Neural progenitor cell (in vitro differentiated cells): ENCODE measurements around the gene TRIM3.

ENCODE experiments used
- EZH2 ChIP-seq: fragments of 200-600 bp; sonication (generic); IDR thresholded peaks from 2 replicates; pipeline ENCODE4 v1.6.1; 2017; ENCODE audit warnings: antibody characterized with exemption, mild to moderate bottlenecking, moderate library complexity
- TF ChIP-seq, protein P1 (sequence below): fragments of 200-600 bp; sonication (generic); IDR thresholded peaks from 2 replicates; pipeline ENCODE4 v1.5.1; 2017; ENCODE audit warnings: antibody characterized with exemption, mild to moderate bottlenecking

DNA sequence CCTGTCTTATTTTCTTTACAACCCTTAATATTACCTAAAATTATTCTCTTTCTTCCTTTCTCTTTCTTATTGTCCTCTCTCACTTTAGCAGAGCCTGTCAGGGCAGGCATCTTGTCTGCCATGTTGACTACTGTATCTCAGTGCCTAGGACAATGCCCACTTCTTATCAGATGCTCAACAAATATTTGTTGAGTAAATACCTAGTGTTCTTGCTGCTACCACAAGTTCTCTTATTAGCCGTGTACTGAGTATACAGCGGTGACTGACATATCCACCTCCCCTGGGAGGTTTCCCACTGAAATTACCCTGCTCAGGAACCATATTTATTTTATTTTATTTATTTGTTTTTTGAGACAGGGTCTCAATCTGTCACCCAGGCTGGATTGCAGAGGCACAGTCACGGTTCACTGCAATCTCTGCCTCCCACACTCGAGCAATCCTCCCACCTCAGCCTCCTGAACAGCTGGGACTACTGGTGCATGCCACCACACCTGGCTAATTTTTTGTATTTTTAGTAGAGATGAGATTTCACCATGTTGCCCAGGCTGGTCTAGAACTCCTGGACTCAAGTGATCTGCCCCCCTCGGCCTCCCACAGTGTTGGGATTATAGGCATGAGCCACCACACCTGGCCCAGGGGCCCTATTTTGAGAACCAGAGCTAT is 39.6 kb downstream of the TRIM3 start:
- TF ChIP-seq, protein P1, sequence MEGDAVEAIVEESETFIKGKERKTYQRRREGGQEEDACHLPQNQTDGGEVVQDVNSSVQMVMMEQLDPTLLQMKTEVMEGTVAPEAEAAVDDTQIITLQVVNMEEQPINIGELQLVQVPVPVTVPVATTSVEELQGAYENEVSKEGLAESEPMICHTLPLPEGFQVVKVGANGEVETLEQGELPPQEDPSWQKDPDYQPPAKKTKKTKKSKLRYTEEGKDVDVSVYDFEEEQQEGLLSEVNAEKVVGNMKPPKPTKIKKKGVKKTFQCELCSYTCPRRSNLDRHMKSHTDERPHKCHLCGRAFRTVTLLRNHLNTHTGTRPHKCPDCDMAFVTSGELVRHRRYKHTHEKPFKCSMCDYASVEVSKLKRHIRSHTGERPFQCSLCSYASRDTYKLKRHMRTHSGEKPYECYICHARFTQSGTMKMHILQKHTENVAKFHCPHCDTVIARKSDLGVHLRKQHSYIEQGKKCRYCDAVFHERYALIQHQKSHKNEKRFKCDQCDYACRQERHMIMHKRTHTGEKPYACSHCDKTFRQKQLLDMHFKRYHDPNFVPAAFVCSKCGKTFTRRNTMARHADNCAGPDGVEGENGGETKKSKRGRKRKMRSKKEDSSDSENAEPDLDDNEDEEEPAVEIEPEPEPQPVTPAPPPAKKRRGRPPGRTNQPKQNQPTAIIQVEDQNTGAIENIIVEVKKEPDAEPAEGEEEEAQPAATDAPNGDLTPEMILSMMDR = no peak
- TF ChIP-seq EZH2 = no peak
